Measurements from ENCODE around the gene MYOM1. TPM values are rescaled to one million over a fixed set of nuclear protein-coding genes. Genes with fewer than 3 reads are reported as not detected.
A peak's percentile ranks its signal among the peaks of the same experiment; 100 is the strongest.

Gene MYOM1
- polyA plus RNA-seq, 3 donors, result 6.9 to 7.8 (median 7.4) TPM

- DNase-seq (ENCODE audit: low read depth in 3 of 3, low spot score in 2 of 3), result no peak
Measured at GRCh38 chr18:3154214-3154613, 65.6 kb downstream of the MYOM1 start.

- no peak for DNase-seq (ENCODE audit: low read depth in 3 of 3, low spot score in 2 of 3)
Measured at GRCh38 chr18:3153107-3153704, 66.6 kb downstream of the MYOM1 start.

- DNase-seq (ENCODE audit: low read depth in 3 of 3, low spot score in 2 of 3), result no peak
Measured at GRCh38 chr18:3152294-3152693, 67.5 kb downstream of the MYOM1 start.

GRCh38 chr18:3151399-3152264 lies 68.1 kb downstream of the MYOM1 start:
- no peak for DNase-seq (ENCODE audit: low read depth in 3 of 3, low spot score in 2 of 3)

GRCh38 chr18:3150688-3151087 lies 69.1 kb downstream of the MYOM1 start:
- no peak for DNase-seq (ENCODE audit: low read depth in 3 of 3, low spot score in 2 of 3)

- DNase-seq (ENCODE audit: low read depth in 3 of 3, low spot score in 2 of 3), result no peak
Measured at GRCh38 chr18:3150274-3150673, 69.5 kb downstream of the MYOM1 start.

GRCh38 chr18:3148930-3149535 lies 70.7 kb downstream of the MYOM1 start:
- DNase-seq (ENCODE audit: low read depth in 3 of 3, low spot score in 2 of 3), result no peak

GRCh38 chr18:3147935-3148554 lies 71.7 kb downstream of the MYOM1 start:
- no peak for DNase-seq (ENCODE audit: low read depth in 3 of 3, low spot score in 2 of 3)

- no peak for DNase-seq (ENCODE audit: low read depth in 3 of 3, low spot score in 2 of 3)
Measured at GRCh38 chr18:3140986-3141639, 78.7 kb downstream of the MYOM1 start.

GRCh38 chr18:3140342-3140741 lies 79.4 kb downstream of the MYOM1 start:
- DNase-seq (ENCODE audit: low read depth in 3 of 3, low spot score in 2 of 3), result no peak

GRCh38 chr18:3139406-3139805 lies 80.4 kb downstream of the MYOM1 start:
- DNase-seq (ENCODE audit: low read depth in 3 of 3, low spot score in 2 of 3), result no peak

GRCh38 chr18:3138274-3138975 lies 81.3 kb downstream of the MYOM1 start:
- no peak for DNase-seq (ENCODE audit: low read depth in 3 of 3, low spot score in 2 of 3)

- no peak for DNase-seq (ENCODE audit: low read depth in 3 of 3, low spot score in 2 of 3)
Measured at GRCh38 chr18:3135536-3135935, 84.2 kb downstream of the MYOM1 start.

- no peak for DNase-seq (ENCODE audit: low read depth in 3 of 3, low spot score in 2 of 3)
Measured at GRCh38 chr18:3132700-3133099, 87.1 kb downstream of the MYOM1 start.

- DNase-seq (ENCODE audit: low read depth in 3 of 3, low spot score in 2 of 3), result no peak
Measured at GRCh38 chr18:3130344-3130743, 89.4 kb downstream of the MYOM1 start.

GRCh38 chr18:3129053-3129864 lies 90.5 kb downstream of the MYOM1 start:
- DNase-seq (ENCODE audit: low read depth in 3 of 3, low spot score in 2 of 3), result peak; percentile 71 to 84 (median 76)

- no peak for DNase-seq (ENCODE audit: low read depth in 3 of 3, low spot score in 2 of 3)
Measured at GRCh38 chr18:3126457-3127097, 93.2 kb downstream of the MYOM1 start.

- DNase-seq (ENCODE audit: low read depth in 3 of 3, low spot score in 2 of 3), result no peak
Measured at GRCh38 chr18:3124822-3125221, 94.9 kb downstream of the MYOM1 start.

- no peak for DNase-seq (ENCODE audit: low read depth in 3 of 3, low spot score in 2 of 3)
Measured at GRCh38 chr18:3122851-3123250, 96.9 kb downstream of the MYOM1 start.

Data from right renal cortex interstitium (tissue), 3 donors.